ENCODE measurements around the gene TBX4. TPM values are rescaled to one million over a fixed set of nuclear protein-coding genes. Genes with fewer than 3 reads are reported as not detected.
A peak's percentile ranks its signal among the peaks of the same experiment; 100 is the strongest.

The TBX4 gene
- total RNA-seq, 4 donors from 2014 or later: 2.4 TPM; not detected in 3

DNA sequence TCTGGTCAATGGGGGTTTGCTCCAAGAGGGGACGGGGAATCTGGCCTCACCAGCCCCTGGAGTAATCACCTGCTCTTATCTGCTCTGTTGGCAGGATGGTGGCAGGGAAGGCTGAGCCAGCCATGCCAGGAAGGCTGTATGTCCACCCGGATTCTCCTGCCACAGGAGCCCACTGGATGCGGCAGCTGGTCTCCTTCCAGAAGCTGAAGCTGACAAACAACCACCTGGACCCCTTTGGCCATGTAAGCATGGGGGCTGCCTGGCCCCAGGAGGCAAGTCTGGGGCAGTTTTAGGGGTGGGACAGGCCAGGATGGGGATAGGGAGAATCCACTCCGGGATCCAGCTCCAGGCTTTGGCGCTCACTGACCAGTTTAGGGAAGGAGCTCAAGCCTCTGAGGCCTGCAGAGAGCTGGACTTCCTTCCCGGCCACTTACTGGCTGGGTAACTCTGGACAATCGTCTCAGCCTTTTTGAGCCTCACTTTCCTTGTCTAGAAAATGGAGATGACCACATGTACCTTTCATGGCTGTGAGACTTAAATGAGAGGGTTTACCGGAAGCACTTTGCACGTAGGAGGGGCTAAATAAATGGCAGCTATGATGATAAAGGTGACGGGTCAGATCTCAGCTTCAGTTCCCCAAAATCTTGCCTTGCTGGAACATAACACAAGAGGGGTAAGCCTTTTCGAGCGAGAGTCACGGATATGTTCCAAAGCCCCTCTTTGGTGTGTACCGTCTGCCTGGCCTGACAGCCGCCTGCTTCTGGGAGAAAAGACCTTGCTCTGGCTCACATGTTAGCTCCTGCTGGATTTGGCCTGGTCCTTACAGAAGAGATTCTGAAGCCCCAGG is 15.4 kb downstream of the TBX4 start:
- no peak for TF ChIP-seq CTCF (IDR thresholded peaks at IDR 0.05)
- no peak for TF ChIP-seq POLR2AphosphoS5 (IDR thresholded peaks at IDR 0.05)
- TF ChIP-seq POLR2A (IDR thresholded peaks at IDR 0.05): no peak
- no peak for TF ChIP-seq EP300 (IDR thresholded peaks at IDR 0.05; ENCODE audit: low read depth)
- Histone ChIP-seq H3K27ac (no peak overlapping the region), H3K9me3 (no peaks in the 10 kb centered on the region), H3K4me3 (no peak overlapping the region), H3K4me1 (peaks cover 0 to 3% (median under 1%) of the 10 kb centered on the region in 4 donors), H3K27me3 (peaks cover 8% of the 10 kb centered on the region), H3K36me3 (no peaks in the 10 kb centered on the region)
- in situ Hi-C loops (cut with MboI; ENCODE audit: low pct_ligation_motif_present in 1 of 4, low pct_unique_long_range_greater_than_20kb in 1 of 4, low sequenced_read_pairs in 3 of 4) (no loop called here), intact Hi-C loops (cut with DNase I; ENCODE audit: low total_unique reads) (no loop called here)
- DNase-seq: peak; percentile 32
- 57% methylated on average over 15 of the region's 15 CpGs; no CpG with 5 or more reads in 1 of the 2 donors for WGBS, 2 donors (ENCODE audit: low coverage in 1 of 2)

- H3K36me3 ChIP-seq: no peaks in the 10 kb centered on the region
- no peaks in the 10 kb centered on the region for H3K9me3 ChIP-seq
- DNase-seq: no peak
- peaks cover under 1% of the 10 kb centered on the region for H3K27me3 ChIP-seq
- peaks cover 0 to 3% (median 0%) of the 10 kb centered on the region in 4 donors for H3K4me1 ChIP-seq
- H3K4me3 ChIP-seq: no peak overlapping the region
- TF ChIP-seq POLR2A (IDR thresholded peaks at IDR 0.05) (no peak), POLR2AphosphoS5 (IDR thresholded peaks at IDR 0.05) (no peak), EP300 (IDR thresholded peaks at IDR 0.05; ENCODE audit: low read depth) (no peak), CTCF (IDR thresholded peaks at IDR 0.05) (no peak)
- 78% methylated on average over 7 of the region's 8 CpGs; no CpG with 5 or more reads in 1 of the 2 donors for WGBS, 2 donors (ENCODE audit: low coverage in 1 of 2)
- H3K27ac ChIP-seq: no peak overlapping the region
- in situ Hi-C loops (cut with MboI; ENCODE audit: low pct_ligation_motif_present in 1 of 4, low pct_unique_long_range_greater_than_20kb in 1 of 4, low sequenced_read_pairs in 3 of 4): no loop called here
- intact Hi-C loops (cut with DNase I; ENCODE audit: low total_unique reads): no loop called here
Measured at GRCh38 chr17:61468263-61468907, 16.2 kb downstream of the TBX4 start.

- H3K4me1 ChIP-seq: peaks cover 0 to 3% (median 0%) of the 10 kb centered on the region in 4 donors
- H3K9me3 ChIP-seq: no peaks in the 10 kb centered on the region
- H3K4me3 ChIP-seq: no peak overlapping the region
- H3K36me3 ChIP-seq: no peaks in the 10 kb centered on the region
- TF ChIP-seq CTCF (IDR thresholded peaks at IDR 0.05): no peak
- 83 to 90% methylated on average over 1 to 6 of the region's 6 CpGs for WGBS, 2 donors (ENCODE audit: low coverage in 1 of 2)
- intact Hi-C loops (cut with DNase I; ENCODE audit: low total_unique reads) (no loop called here), in situ Hi-C loops (cut with MboI; ENCODE audit: low pct_ligation_motif_present in 1 of 4, low pct_unique_long_range_greater_than_20kb in 1 of 4, low sequenced_read_pairs in 3 of 4) (no loop called here)
- no peaks in the 10 kb centered on the region for H3K27me3 ChIP-seq
- DNase-seq: no peak
- no peak overlapping the region for H3K27ac ChIP-seq
Measured at GRCh38 chr17:61469474-61469873, 17.3 kb downstream of the TBX4 start.

DNA sequence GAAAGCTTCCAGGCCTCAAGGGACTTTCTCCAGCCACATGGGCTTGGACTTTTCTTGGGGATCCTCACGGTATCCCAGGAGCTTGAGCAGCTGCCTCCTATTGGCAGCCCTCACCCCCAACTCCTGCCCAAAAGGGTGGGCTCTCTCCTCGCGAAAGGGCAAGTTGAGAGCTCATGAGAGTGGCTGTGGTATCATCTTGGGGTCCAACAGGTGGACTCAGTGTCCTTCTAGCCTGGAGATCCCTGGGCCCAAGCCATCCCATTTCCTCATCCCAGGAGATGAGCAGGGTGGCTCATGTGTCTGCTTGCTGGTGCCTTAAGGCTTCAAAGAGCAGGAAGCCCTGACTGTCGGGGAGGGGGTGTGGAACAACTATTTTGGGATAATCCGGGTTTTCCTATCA is 17.7 kb downstream of the TBX4 start:
- intact Hi-C loops (cut with DNase I; ENCODE audit: low total_unique reads): no loop called here
- H3K27ac ChIP-seq: no peak overlapping the region
- no peak for DNase-seq

More for the DNA sequence above, 17.7 kb downstream of the TBX4 start:
- in situ Hi-C loops (cut with MboI; ENCODE audit: low pct_ligation_motif_present in 1 of 4, low pct_unique_long_range_greater_than_20kb in 1 of 4, low sequenced_read_pairs in 3 of 4): no loop called here
- H3K9me3 ChIP-seq: no peaks in the 10 kb centered on the region
- H3K27me3 ChIP-seq: no peaks in the 10 kb centered on the region
- no peak overlapping the region for H3K4me3 ChIP-seq
- WGBS, 2 donors (ENCODE audit: low coverage in 1 of 2): 85% methylated on average over 5 of the region's 5 CpGs; no CpG with 5 or more reads in 1 of the 2 donors
- TF ChIP-seq EP300 (IDR thresholded peaks at IDR 0.05; ENCODE audit: low read depth): no peak
- TF ChIP-seq POLR2A (IDR thresholded peaks at IDR 0.05): no peak
- no peak for TF ChIP-seq CTCF (IDR thresholded peaks at IDR 0.05)
- no peak for TF ChIP-seq POLR2AphosphoS5 (IDR thresholded peaks at IDR 0.05)
- H3K36me3 ChIP-seq: no peaks in the 10 kb centered on the region
- H3K4me1 ChIP-seq: peaks cover 0 to 3% (median 0%) of the 10 kb centered on the region in 4 donors

All from transverse colon (tissue), 4 donors.